GM12872 (cell line): ENCODE data around the gene FRMD1.

Experiments
- CTCF ChIP-seq: IDR thresholded peaks from 3 replicates; pipeline ENCODE4 v1.5.1; 2011; ENCODE audit warnings: low read depth, mild to moderate bottlenecking, low read length, moderate library complexity; ENCODE audit not compliant: insufficient read depth

FRMD1 gene

GRCh38 chr6:168087436-168088160 is 8.6 kb upstream of the FRMD1 start:
- no peak for TF ChIP-seq CTCF

DNA sequence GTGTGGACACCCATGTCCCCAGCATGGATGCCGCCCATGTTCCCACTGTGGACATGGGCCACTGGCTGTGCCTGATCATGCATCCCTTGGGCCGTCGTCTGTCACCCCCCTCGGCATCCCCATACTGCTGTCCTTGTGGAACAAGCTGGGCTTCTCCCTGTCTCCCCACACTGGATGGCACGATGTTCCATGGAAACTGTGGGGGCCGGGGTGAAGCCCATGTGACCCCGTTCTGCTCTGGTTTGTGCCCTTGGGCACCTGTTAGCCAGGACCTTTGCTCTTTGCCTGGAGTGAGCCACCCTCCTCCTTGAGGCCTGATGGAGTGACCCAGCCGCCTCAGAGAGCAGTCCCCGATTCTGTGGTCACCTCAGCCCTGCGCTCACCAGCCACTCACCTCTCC is 7.6 kb upstream of the FRMD1 start:
- TF ChIP-seq CTCF: no peak

DNA sequence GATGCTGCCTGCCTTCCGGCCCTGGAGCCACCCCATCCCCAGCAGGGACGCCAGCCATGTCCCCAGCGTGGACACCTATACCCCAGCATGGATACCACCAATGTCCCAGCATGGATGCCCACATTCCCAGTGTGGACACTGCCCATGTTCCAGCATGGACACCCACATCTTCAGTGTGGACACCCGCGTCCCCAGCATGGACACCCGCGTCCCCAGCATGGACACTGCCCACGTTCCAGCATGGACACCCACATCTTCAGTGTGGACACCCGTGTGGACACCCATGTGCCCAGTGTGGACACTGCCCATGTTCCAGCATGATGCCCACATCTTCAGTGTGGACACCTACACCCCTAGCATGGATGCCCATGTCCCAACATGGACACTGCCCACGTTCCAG is 7.1 kb upstream of the FRMD1 start:
- TF ChIP-seq CTCF: no peak

- no peak for TF ChIP-seq CTCF
These were observed 5.6 kb upstream of the FRMD1 start for GRCh38 chr6:168084465-168085160.

GRCh38 chr6:168083514-168083885 is 4.5 kb upstream of the FRMD1 start:
- TF ChIP-seq CTCF: no peak

DNA sequence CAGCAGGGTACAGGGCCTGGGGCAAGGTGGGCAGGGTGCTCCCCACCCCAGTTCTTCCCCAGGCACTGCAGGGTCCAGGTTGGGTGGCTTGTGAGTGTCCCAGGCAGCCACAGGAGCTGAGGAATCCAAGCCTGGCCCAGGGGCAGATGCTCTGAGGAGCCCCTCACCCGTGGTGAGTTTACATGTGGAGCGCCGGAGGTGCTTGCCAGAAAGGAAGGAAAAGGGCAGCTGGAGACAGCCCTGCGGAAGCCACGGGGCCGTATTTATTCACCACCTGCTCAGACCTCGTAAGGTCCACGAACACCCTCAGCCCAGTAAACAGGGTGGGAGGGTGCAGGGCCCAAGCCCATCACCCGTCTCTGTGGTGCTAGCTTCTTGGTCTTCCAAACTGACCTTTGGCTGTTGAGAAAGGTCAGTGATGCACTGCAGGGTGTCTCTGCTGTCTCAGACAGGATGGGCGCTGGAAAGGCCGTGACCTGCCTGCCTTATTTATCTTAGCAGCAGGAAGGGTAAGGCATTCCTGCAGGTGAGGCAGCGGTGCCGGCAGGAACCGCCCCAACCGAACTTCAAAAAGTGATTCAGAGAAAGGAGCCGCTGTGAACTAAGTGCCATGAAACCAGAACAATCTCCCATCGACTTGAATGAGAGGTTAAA is 4.0 kb upstream of the FRMD1 start:
- TF ChIP-seq CTCF: no peak

GRCh38 chr6:168081858-168082546 is 3.0 kb upstream of the FRMD1 start:
- TF ChIP-seq CTCF: no peak
